ENCODE results near the gene CHCHD6.

CHCHD6 gene

GRCh38 chr3:126886217-126886616 lies 182.2 kb downstream of the CHCHD6 start:
- FAIRE-seq (no peak), DNase-seq (ENCODE audit: insufficient read length) (no peak)
- TF ChIP-seq POLR2AphosphoS5 (IDR thresholded peaks at IDR 0.05; ENCODE audit: low read depth, low read length) (no peak), TAF1 (IDR thresholded peaks at IDR 0.05; ENCODE audit: borderline replicate concordance, low read depth, low read length) (no peak), POLR2A (IDR thresholded peaks at IDR 0.05; ENCODE audit: low read depth, low read length) (no peak)

GRCh38 chr3:126887686-126888085 lies 183.6 kb downstream of the CHCHD6 start:
- TF ChIP-seq POLR2AphosphoS5 (IDR thresholded peaks at IDR 0.05; ENCODE audit: low read depth, low read length) (no peak), TAF1 (IDR thresholded peaks at IDR 0.05; ENCODE audit: borderline replicate concordance, low read depth, low read length) (no peak), POLR2A (IDR thresholded peaks at IDR 0.05; ENCODE audit: low read depth, low read length) (no peak)
- DNase-seq (ENCODE audit: insufficient read length), result no peak
- FAIRE-seq, result no peak

- FAIRE-seq (no peak), DNase-seq (ENCODE audit: insufficient read length) (no peak)
- TF ChIP-seq POLR2A (IDR thresholded peaks at IDR 0.05; ENCODE audit: low read depth, low read length) (no peak), POLR2AphosphoS5 (IDR thresholded peaks at IDR 0.05; ENCODE audit: low read depth, low read length) (no peak), TAF1 (IDR thresholded peaks at IDR 0.05; ENCODE audit: borderline replicate concordance, low read depth, low read length) (no peak)
These were observed 184.2 kb downstream of the CHCHD6 start for GRCh38 chr3:126888186-126888760.

- TF ChIP-seq POLR2AphosphoS5 (IDR thresholded peaks at IDR 0.05; ENCODE audit: low read depth, low read length), result no peak
- TF ChIP-seq POLR2A (IDR thresholded peaks at IDR 0.05; ENCODE audit: low read depth, low read length), result no peak
- no peak for TF ChIP-seq TAF1 (IDR thresholded peaks at IDR 0.05; ENCODE audit: borderline replicate concordance, low read depth, low read length)
- FAIRE-seq (no peak), DNase-seq (ENCODE audit: insufficient read length) (no peak)
These were observed 185.5 kb downstream of the CHCHD6 start for GRCh38 chr3:126889276-126890201.

- FAIRE-seq (no peak), DNase-seq (ENCODE audit: insufficient read length) (no peak)
- TF ChIP-seq TAF1 (IDR thresholded peaks at IDR 0.05; ENCODE audit: borderline replicate concordance, low read depth, low read length), result no peak
- TF ChIP-seq POLR2A (IDR thresholded peaks at IDR 0.05; ENCODE audit: low read depth, low read length), result no peak
- no peak for TF ChIP-seq POLR2AphosphoS5 (IDR thresholded peaks at IDR 0.05; ENCODE audit: low read depth, low read length)
These were observed 187.1 kb downstream of the CHCHD6 start for GRCh38 chr3:126891141-126891540.

GRCh38 chr3:126891791-126892190 lies 187.8 kb downstream of the CHCHD6 start:
- TF ChIP-seq POLR2A (IDR thresholded peaks at IDR 0.05; ENCODE audit: low read depth, low read length), result no peak
- no peak for TF ChIP-seq TAF1 (IDR thresholded peaks at IDR 0.05; ENCODE audit: borderline replicate concordance, low read depth, low read length)
- no peak for TF ChIP-seq POLR2AphosphoS5 (IDR thresholded peaks at IDR 0.05; ENCODE audit: low read depth, low read length)
- no peak for DNase-seq (ENCODE audit: insufficient read length)
- no peak for FAIRE-seq

GRCh38 chr3:126893651-126894050 lies 189.6 kb downstream of the CHCHD6 start:
- FAIRE-seq, result no peak
- TF ChIP-seq POLR2A (IDR thresholded peaks at IDR 0.05; ENCODE audit: low read depth, low read length), result no peak
- no peak for TF ChIP-seq POLR2AphosphoS5 (IDR thresholded peaks at IDR 0.05; ENCODE audit: low read depth, low read length)
- no peak for TF ChIP-seq TAF1 (IDR thresholded peaks at IDR 0.05; ENCODE audit: borderline replicate concordance, low read depth, low read length)
- no peak for DNase-seq (ENCODE audit: insufficient read length)

- peak; percentile 67 for FAIRE-seq
- no peak for TF ChIP-seq TAF1 (IDR thresholded peaks at IDR 0.05; ENCODE audit: borderline replicate concordance, low read depth, low read length)
- no peak for TF ChIP-seq POLR2A (IDR thresholded peaks at IDR 0.05; ENCODE audit: low read depth, low read length)
- no peak for TF ChIP-seq POLR2AphosphoS5 (IDR thresholded peaks at IDR 0.05; ENCODE audit: low read depth, low read length)
- DNase-seq (ENCODE audit: insufficient read length), result no peak
These were observed 190.4 kb downstream of the CHCHD6 start for GRCh38 chr3:126894475-126894874.

- FAIRE-seq (no peak), DNase-seq (ENCODE audit: insufficient read length) (no peak)
- no peak for TF ChIP-seq TAF1 (IDR thresholded peaks at IDR 0.05; ENCODE audit: borderline replicate concordance, low read depth, low read length)
- TF ChIP-seq POLR2A (IDR thresholded peaks at IDR 0.05; ENCODE audit: low read depth, low read length), result no peak
- no peak for TF ChIP-seq POLR2AphosphoS5 (IDR thresholded peaks at IDR 0.05; ENCODE audit: low read depth, low read length)
These were observed 191.4 kb downstream of the CHCHD6 start for GRCh38 chr3:126895178-126896066.

GRCh38 chr3:126896067-126896441 lies 192.0 kb downstream of the CHCHD6 start:
- FAIRE-seq (no peak), DNase-seq (ENCODE audit: insufficient read length) (no peak)
- no peak for TF ChIP-seq TAF1 (IDR thresholded peaks at IDR 0.05; ENCODE audit: borderline replicate concordance, low read depth, low read length)
- no peak for TF ChIP-seq POLR2A (IDR thresholded peaks at IDR 0.05; ENCODE audit: low read depth, low read length)
- TF ChIP-seq POLR2AphosphoS5 (IDR thresholded peaks at IDR 0.05; ENCODE audit: low read depth, low read length), result no peak

GRCh38 chr3:126896968-126897367 lies 192.9 kb downstream of the CHCHD6 start:
- DNase-seq (ENCODE audit: insufficient read length), result no peak
- FAIRE-seq, result no peak
- TF ChIP-seq TAF1 (IDR thresholded peaks at IDR 0.05; ENCODE audit: borderline replicate concordance, low read depth, low read length) (no peak), POLR2A (IDR thresholded peaks at IDR 0.05; ENCODE audit: low read depth, low read length) (no peak), POLR2AphosphoS5 (IDR thresholded peaks at IDR 0.05; ENCODE audit: low read depth, low read length) (no peak)

Measured in GM12892 (cell line).